Cardiac muscle cell (in vitro differentiated cells and primary cell): Measurements from ENCODE around the gene DYRK2. TPM values are rescaled to one million over a fixed set of nuclear protein-coding genes. Genes with fewer than 3 reads are reported as not detected.

ENCODE experiments used
- DNase-seq, 2 donors: peaks; one replicate each; pipeline versions ENCODE4 v3.0.0 to v3.0.0-alpha.2; 2010 to 2017; ENCODE audit warnings: low read depth in 1 of 2, low spot score in 1 of 2
- H3K27ac ChIP-seq: fragments of 200-600 bp; sonication (generic); 2 replicates; pipeline ENCODE4 v1.5.1; 2016
- H3K27me3 ChIP-seq: fragments of 200-600 bp; sonication (generic); 2 replicates; pipeline ENCODE4 v1.6.0; 2016; ENCODE audit warnings: control low read depth
- H3K36me3 ChIP-seq: fragments of 200-600 bp; sonication (generic); 2 replicates; pipeline ENCODE4 v1.5.1; 2016; ENCODE audit warnings: control low read depth
- H3K4me1 ChIP-seq: fragments of 200-600 bp; sonication (generic); 2 replicates; pipeline ENCODE4 v1.8.1; 2017; ENCODE audit warnings: low read depth, mild to moderate bottlenecking, mixed run types
- H3K4me3 ChIP-seq: fragments of 200-600 bp; sonication (generic); 2 replicates; pipeline ENCODE4 v1.5.1; 2016; ENCODE audit warnings: mild to moderate bottlenecking
- H3K9me3 ChIP-seq: fragments of 200-600 bp; sonication (generic); 2 replicates; pipeline ENCODE4 v1.5.1; 2017; ENCODE audit warnings: low read depth, mild to moderate bottlenecking, control low read depth
- polyA plus RNA-seq: library from polyadenylated mRNA; unstranded; fragments of >200 nt; fragmentation: Nextera tagmentation; extraction: Ambion mirVana; gene quantifications from 2 replicates; pipeline ENCODE4 v1.2.1, GENCODE V29; 2016
- total RNA-seq: library from RNA; depleted of rRNA; stranded (reverse); fragments of >200 nt; gene quantifications from 2 replicates; pipeline ENCODE4 v1.2.3, GENCODE V29; 2016
- TF ChIP-seq, protein P1 (sequence below): IDR thresholded peaks from 2 replicates; pipeline ENCODE4 v1.5.1; 2012; ENCODE audit warnings: low read depth, mild to moderate bottlenecking, low read length

DYRK2 gene
- total and polyA plus RNA-seq, 2 experiments from 2014 or later = 48.2 to 95.9 TPM

DNA sequence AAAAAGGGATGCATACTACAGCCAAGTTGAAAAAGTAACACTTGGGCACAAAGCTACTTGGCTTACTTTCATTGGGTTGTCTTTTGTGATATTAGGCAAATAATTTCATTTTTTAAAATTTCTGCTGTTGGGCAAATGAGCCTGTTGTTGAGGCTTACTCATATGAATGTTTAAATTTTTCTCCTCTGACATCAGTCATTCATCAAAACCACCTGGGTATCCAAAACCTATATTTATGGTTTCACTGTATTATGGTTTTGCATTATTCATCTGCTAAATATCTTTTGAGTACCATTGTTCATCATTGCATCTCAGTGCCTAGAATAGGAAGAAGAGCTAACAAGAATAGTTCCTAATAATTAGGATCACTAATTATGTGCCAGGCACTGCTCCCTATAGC, 28.1 kb downstream of the DYRK2 start:
- TF ChIP-seq, protein P1, sequence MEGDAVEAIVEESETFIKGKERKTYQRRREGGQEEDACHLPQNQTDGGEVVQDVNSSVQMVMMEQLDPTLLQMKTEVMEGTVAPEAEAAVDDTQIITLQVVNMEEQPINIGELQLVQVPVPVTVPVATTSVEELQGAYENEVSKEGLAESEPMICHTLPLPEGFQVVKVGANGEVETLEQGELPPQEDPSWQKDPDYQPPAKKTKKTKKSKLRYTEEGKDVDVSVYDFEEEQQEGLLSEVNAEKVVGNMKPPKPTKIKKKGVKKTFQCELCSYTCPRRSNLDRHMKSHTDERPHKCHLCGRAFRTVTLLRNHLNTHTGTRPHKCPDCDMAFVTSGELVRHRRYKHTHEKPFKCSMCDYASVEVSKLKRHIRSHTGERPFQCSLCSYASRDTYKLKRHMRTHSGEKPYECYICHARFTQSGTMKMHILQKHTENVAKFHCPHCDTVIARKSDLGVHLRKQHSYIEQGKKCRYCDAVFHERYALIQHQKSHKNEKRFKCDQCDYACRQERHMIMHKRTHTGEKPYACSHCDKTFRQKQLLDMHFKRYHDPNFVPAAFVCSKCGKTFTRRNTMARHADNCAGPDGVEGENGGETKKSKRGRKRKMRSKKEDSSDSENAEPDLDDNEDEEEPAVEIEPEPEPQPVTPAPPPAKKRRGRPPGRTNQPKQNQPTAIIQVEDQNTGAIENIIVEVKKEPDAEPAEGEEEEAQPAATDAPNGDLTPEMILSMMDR = no peak
- no peaks in the 10 kb centered on the region for H3K4me1 ChIP-seq
- H3K4me3 ChIP-seq = no peak overlapping the region
- H3K36me3 ChIP-seq = no peaks in the 10 kb centered on the region
- H3K9me3 ChIP-seq = no peaks in the 10 kb centered on the region
- no peaks in the 10 kb centered on the region for H3K27me3 ChIP-seq
- H3K27ac ChIP-seq = no peak overlapping the region
- DNase-seq = no peak

DNA sequence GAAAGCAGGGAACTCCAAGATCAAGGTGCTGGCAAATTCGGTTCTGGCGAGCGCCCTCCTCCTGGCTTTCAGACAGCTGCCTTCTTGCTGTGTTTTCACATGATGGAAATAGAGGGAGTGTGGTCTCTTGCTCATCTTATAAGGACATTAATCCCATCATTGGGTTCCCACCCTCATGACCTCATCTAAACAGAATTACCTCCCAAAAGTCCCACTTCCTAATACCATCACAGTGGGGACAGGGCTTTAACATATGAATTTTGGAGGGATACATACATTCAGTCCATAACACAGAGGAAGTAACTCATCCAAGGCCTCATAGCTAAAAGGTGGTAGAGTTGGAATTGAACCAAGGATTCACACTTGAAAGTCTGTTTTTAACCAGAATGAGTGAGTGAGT, 28.6 kb downstream of the DYRK2 start:
- Histone ChIP-seq H3K4me1 (no peaks in the 10 kb centered on the region), H3K9me3 (no peaks in the 10 kb centered on the region), H3K4me3 (no peak overlapping the region), H3K36me3 (no peaks in the 10 kb centered on the region), H3K27ac (no peak overlapping the region), H3K27me3 (no peaks in the 10 kb centered on the region)
- DNase-seq = no peak
- TF ChIP-seq, protein P1 = no peak

DNA sequence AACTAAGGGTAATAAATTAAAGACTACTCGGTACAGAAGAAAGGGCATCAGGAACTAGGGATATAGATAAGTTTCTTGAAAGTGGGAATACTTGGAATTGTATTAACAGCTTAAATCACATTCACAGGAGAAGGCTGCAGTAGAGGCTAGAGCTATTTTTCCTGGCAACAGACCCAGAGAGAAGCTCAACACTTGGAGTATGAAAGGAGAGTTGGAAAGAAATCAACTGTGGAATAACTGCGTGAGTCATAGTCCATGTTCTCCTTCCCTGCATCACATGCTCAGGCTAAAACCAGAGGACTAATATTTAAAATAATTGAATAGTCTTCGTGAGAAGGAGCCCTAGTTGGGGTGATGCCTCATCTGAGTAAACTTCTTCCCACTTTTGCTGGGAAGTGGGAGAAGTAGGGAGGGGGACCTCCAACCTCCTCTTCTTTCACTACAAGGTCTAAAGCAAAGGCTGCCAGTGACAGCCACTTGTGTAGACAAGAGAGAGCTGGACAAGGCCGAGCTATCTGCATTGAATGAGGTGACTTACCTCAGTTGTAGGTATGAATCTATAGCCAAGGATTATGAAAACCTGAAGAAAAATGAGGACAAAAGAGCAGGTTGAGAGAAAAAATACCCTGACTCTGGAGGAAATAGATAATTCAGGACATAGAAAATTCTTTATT, 32.7 kb downstream of the DYRK2 start:
- no peaks in the 10 kb centered on the region for H3K9me3 ChIP-seq
- H3K36me3 ChIP-seq = no peaks in the 10 kb centered on the region
- TF ChIP-seq, protein P1 = no peak
- H3K4me1 ChIP-seq = peaks cover 12% of the 10 kb centered on the region
- no peak overlapping the region for H3K4me3 ChIP-seq
- peak in 1 of 2 donors; percentile 95 for DNase-seq
- H3K27me3 ChIP-seq = no peaks in the 10 kb centered on the region
- no peak overlapping the region for H3K27ac ChIP-seq

DNA sequence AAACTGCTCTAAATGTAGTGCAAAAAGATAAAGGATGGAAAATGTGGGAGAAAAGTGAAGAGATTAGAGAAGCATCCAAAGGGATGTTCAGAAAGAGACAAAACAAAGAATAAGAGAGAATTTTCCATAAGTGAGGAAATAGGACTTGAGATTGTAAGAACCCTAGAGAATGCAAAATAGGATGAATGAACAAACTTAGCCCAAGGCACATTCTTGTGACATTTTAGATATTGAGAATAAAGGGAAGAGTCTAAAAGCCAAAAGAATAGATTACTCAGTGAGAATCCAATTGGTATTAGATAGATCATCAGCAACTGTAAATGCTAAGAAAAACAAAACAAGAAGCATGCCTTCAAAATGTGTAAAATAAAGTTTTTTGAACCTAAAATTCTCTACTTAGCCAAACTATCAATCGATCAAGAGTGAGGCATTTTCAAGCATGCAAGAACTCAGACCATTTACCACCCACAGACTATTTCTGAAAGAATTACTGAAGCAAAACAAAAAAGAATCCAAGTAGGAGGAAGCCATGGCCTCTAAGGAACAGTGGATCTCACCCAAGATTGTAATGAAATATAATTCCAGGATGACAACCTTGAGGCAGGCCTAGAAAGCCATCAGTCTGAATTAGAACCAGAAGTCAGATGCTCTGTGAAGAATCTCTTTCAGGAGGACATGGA, 33.5 kb downstream of the DYRK2 start:
- no peaks in the 10 kb centered on the region for H3K27me3 ChIP-seq
- no peak overlapping the region for H3K27ac ChIP-seq
- no peaks in the 10 kb centered on the region for H3K9me3 ChIP-seq
- H3K4me1 ChIP-seq = peaks cover 12% of the 10 kb centered on the region
- no peaks in the 10 kb centered on the region for H3K36me3 ChIP-seq
- H3K4me3 ChIP-seq = no peak overlapping the region
- DNase-seq = no peak
- TF ChIP-seq, protein P1 = no peak

DNA sequence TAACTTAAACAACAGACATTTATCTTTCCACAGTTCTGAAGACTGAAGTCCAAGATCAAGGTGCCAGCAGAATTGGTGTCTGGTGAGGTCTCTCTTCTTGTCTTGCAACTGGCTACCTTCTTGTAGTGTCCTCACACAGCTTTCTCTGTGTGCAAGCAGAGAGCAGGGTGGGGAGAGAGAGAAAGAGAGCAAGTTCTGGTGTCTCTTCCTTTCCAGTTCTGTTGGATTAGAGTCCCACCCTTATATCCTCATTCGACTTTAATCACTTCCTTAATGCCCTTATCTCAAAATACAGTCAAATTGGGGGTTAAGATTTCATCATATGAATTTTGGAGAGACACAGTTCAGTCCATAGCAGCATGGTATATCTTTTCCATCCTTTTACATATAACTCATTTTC, 40.8 kb downstream of the DYRK2 start:
- Histone ChIP-seq H3K9me3 (no peaks in the 10 kb centered on the region), H3K4me1 (peaks cover 7% of the 10 kb centered on the region), H3K27ac (no peak overlapping the region), H3K4me3 (no peak overlapping the region), H3K27me3 (no peaks in the 10 kb centered on the region), H3K36me3 (no peaks in the 10 kb centered on the region)
- DNase-seq = no peak
- TF ChIP-seq, protein P1 = no peak
